Activated CD4-positive, alpha-beta T cell treated with anti-CD3 and anti-CD28 coated beads, Interleukin-2, amount 10 ng/mL, durations not matched to agents 7 days and 5 days (primary cell): Measurements from ENCODE around the gene HES4. TPM values are rescaled to one million over a fixed set of nuclear protein-coding genes. Genes with fewer than 3 reads are reported as not detected.

ENCODE experiments used
- CTCF ChIA-PET: fragments of 350-600 bp; sonication (Branson Sonifier 250); formaldehyde crosslinking; loops from one replicate; lab custom pipeline; 2021; ENCODE audit warnings: antibody characterized with exemption; lab: Charles Lee
- POLR2A ChIA-PET: fragments of 350-600 bp; sonication (Branson Sonifier 250); formaldehyde crosslinking; loops from one replicate; lab custom pipeline; 2021; ENCODE audit warnings: antibody characterized with exemption; lab: Charles Lee
- DNase-seq: peaks from one replicate; pipeline ENCODE4 v3.0.0-alpha.2; 2020
- H3K27ac Mint-ChIP-seq: one replicate; pipeline ENCODE4 v1.8.0; 2021; ENCODE audit warnings: mild to moderate bottlenecking, moderate library complexity, mixed read lengths
- H3K27me3 Mint-ChIP-seq: one replicate; pipeline ENCODE4 v1.8.0; 2021; ENCODE audit warnings: mixed read lengths
- H3K36me3 Mint-ChIP-seq: one replicate; pipeline ENCODE4 v1.8.0; 2021; ENCODE audit warnings: low read depth, mixed read lengths
- H3K4me1 Mint-ChIP-seq: one replicate; pipeline ENCODE4 v1.8.0; 2021; ENCODE audit warnings: mixed read lengths
- H3K4me3 Mint-ChIP-seq: one replicate; pipeline ENCODE4 v1.8.0; 2021; ENCODE audit warnings: mild to moderate bottlenecking, moderate library complexity, mixed read lengths
- H3K9me3 Mint-ChIP-seq: one replicate; pipeline ENCODE4 v1.8.0; 2021; ENCODE audit warnings: mixed read lengths
- total RNA-seq, 2 experiments: library from RNA; stranded (reverse); gene quantifications; one replicate each; pipeline ENCODE4 v1.2.3, GENCODE V29; 2021

The HES4 gene
- total RNA-seq, 2 experiments from 2014 or later, result 0.42 to 0.46 TPM

GRCh38 chr1:960363-961131 lies 39.4 kb downstream of the HES4 start, which contains the start of gene KLHL17:
KLHL17 (plus strand) TSS chr1:960584; CDS start chr1:960694, 110 bp downstream.
- Mint-ChIP-seq H3K27ac (peak within 1 kb of the TSS; percentile 82), H3K27me3 (no peaks in the 10 kb centered on the region), H3K4me3 (peak within 1 kb of the TSS; percentile 95), H3K4me1 (peaks cover 26% of the 10 kb centered on the region), H3K9me3 (no peaks in the 10 kb centered on the region), H3K36me3 (peaks cover 3% of the 10 kb centered on the region)
- CTCF ChIA-PET, result no interaction called here
- peak; percentile 78 for DNase-seq
- POLR2A ChIA-PET, result no interaction called here

- peaks cover 25% of the 10 kb centered on the region for H3K4me1 Mint-ChIP-seq
- no peaks in the 10 kb centered on the region for H3K27me3 Mint-ChIP-seq
- CTCF ChIA-PET, result interaction anchor here (1.2 to 1.5 kb wide), 2 partner anchors 16 to 332 kb away, joined by 3 to 4 read pairs; no protein-coding TSS in a partner anchor
- H3K9me3 Mint-ChIP-seq, result no peaks in the 10 kb centered on the region
- POLR2A ChIA-PET, result no interaction called here
- H3K36me3 Mint-ChIP-seq, result peaks cover 9% of the 10 kb centered on the region
- peak overlapping the region; percentile 95 for H3K4me3 Mint-ChIP-seq
- no peak for DNase-seq
- H3K27ac Mint-ChIP-seq, result peak overlapping the region; percentile 82
These were observed 40.0 kb downstream of the HES4 start for GRCh38 chr1:959731-960362.

GRCh38 chr1:958823-959730 lies 40.8 kb downstream of the HES4 start, which contains the start of gene NOC2L:
NOC2L (minus strand) TSS chr1:959256; CDS start chr1:959240, 16 bp downstream.
- no peaks in the 10 kb centered on the region for H3K27me3 Mint-ChIP-seq
- peaks cover 25% of the 10 kb centered on the region for H3K4me1 Mint-ChIP-seq
- DNase-seq, result peak; percentile 94
- ChIA-PET CTCF (interaction anchor here (0.5 to 1.5 kb wide), 4 partner anchors 15 to 333 kb away, joined by 3 to 4 read pairs (median 4); no protein-coding TSS in a partner anchor), POLR2A (no interaction called here)
- no peaks in the 10 kb centered on the region for H3K9me3 Mint-ChIP-seq
- H3K36me3 Mint-ChIP-seq, result peaks cover 14% of the 10 kb centered on the region
- peak within 1 kb of the TSS; percentile 90 for H3K27ac Mint-ChIP-seq
- H3K4me3 Mint-ChIP-seq, result peak within 1 kb of the TSS; percentile 95

- no peaks in the 10 kb centered on the region for H3K9me3 Mint-ChIP-seq
- peaks cover 20% of the 10 kb centered on the region for H3K4me1 Mint-ChIP-seq
- no peaks in the 10 kb centered on the region for H3K27me3 Mint-ChIP-seq
- peaks cover 16% of the 10 kb centered on the region for H3K36me3 Mint-ChIP-seq
- no peak for DNase-seq
- no peak overlapping the region for H3K27ac Mint-ChIP-seq
- ChIA-PET POLR2A (no interaction called here), CTCF (interaction anchor here (1.3 to 1.7 kb wide), 3 partner anchors 28 to 67 kb away, joined by 3 to 4 read pairs (median 3); no protein-coding TSS in a partner anchor)
- H3K4me3 Mint-ChIP-seq, result no peak overlapping the region
These were observed 43.3 kb downstream of the HES4 start for GRCh38 chr1:956636-957035.

- no peak overlapping the region for H3K27ac Mint-ChIP-seq
- DNase-seq, result no peak
- H3K36me3 Mint-ChIP-seq, result peaks cover 26% of the 10 kb centered on the region
- CTCF ChIA-PET, result interaction anchor here (1.6 kb wide), 1 partner anchor 51 kb away, joined by 4 read pairs; no protein-coding TSS in a partner anchor
- H3K4me3 Mint-ChIP-seq, result no peak overlapping the region
- H3K9me3 Mint-ChIP-seq, result no peaks in the 10 kb centered on the region
- POLR2A ChIA-PET, result no interaction called here
- peaks cover 18% of the 10 kb centered on the region for H3K4me1 Mint-ChIP-seq
- H3K27me3 Mint-ChIP-seq, result no peaks in the 10 kb centered on the region
These were observed 44.4 kb downstream of the HES4 start for GRCh38 chr1:955474-955873.

- DNase-seq, result no peak
- ChIA-PET POLR2A (no interaction called here), CTCF (interaction anchor here (1.6 kb wide), 1 partner anchor 50 kb away, joined by 4 read pairs; no protein-coding TSS in a partner anchor)
- no peak overlapping the region for H3K27ac Mint-ChIP-seq
- H3K9me3 Mint-ChIP-seq, result no peaks in the 10 kb centered on the region
- H3K27me3 Mint-ChIP-seq, result no peaks in the 10 kb centered on the region
- peaks cover 32% of the 10 kb centered on the region for H3K36me3 Mint-ChIP-seq
- peaks cover 14% of the 10 kb centered on the region for H3K4me1 Mint-ChIP-seq
- H3K4me3 Mint-ChIP-seq, result no peak overlapping the region
These were observed 45.0 kb downstream of the HES4 start for GRCh38 chr1:954927-955326.

GRCh38 chr1:953524-954320 lies 46.2 kb downstream of the HES4 start:
- peaks cover 40% of the 10 kb centered on the region for H3K36me3 Mint-ChIP-seq
- ChIA-PET POLR2A (no interaction called here), CTCF (no interaction called here)
- peaks cover 14% of the 10 kb centered on the region for H3K4me1 Mint-ChIP-seq
- H3K27me3 Mint-ChIP-seq, result no peaks in the 10 kb centered on the region
- no peak for DNase-seq
- H3K27ac Mint-ChIP-seq, result no peak overlapping the region
- H3K4me3 Mint-ChIP-seq, result no peak overlapping the region
- no peaks in the 10 kb centered on the region for H3K9me3 Mint-ChIP-seq

- H3K4me3 Mint-ChIP-seq, result no peak overlapping the region
- peaks cover 42% of the 10 kb centered on the region for H3K36me3 Mint-ChIP-seq
- no peak for DNase-seq
- H3K4me1 Mint-ChIP-seq, result peaks cover 4% of the 10 kb centered on the region
- H3K27ac Mint-ChIP-seq, result no peak overlapping the region
- H3K9me3 Mint-ChIP-seq, result no peaks in the 10 kb centered on the region
- ChIA-PET POLR2A (no interaction called here), CTCF (interaction anchor here (1.1 kb wide), 1 partner anchor 46 kb away, joined by 3 read pairs; no protein-coding TSS in a partner anchor)
- H3K27me3 Mint-ChIP-seq, result no peaks in the 10 kb centered on the region
These were observed 47.3 kb downstream of the HES4 start for GRCh38 chr1:952603-953002.

- Mint-ChIP-seq H3K9me3 (no peaks in the 10 kb centered on the region), H3K36me3 (peaks cover 44% of the 10 kb centered on the region), H3K27ac (no peak overlapping the region), H3K4me3 (no peak overlapping the region), H3K27me3 (no peaks in the 10 kb centered on the region), H3K4me1 (peaks cover under 1% of the 10 kb centered on the region)
- DNase-seq, result no peak
- ChIA-PET CTCF (interaction anchor here (1.1 kb wide), 1 partner anchor 46 kb away, joined by 3 read pairs; no protein-coding TSS in a partner anchor), POLR2A (no interaction called here)
These were observed 47.7 kb downstream of the HES4 start for GRCh38 chr1:952201-952600.

GRCh38 chr1:951364-951763 lies 48.5 kb downstream of the HES4 start:
- no peak for DNase-seq
- Mint-ChIP-seq H3K27ac (no peak overlapping the region), H3K36me3 (peaks cover 47% of the 10 kb centered on the region), H3K27me3 (no peaks in the 10 kb centered on the region), H3K9me3 (no peaks in the 10 kb centered on the region), H3K4me3 (no peak overlapping the region), H3K4me1 (no peaks in the 10 kb centered on the region)
- CTCF ChIA-PET, result no interaction called here
- POLR2A ChIA-PET, result no interaction called here

- peaks cover 1% of the 10 kb centered on the region for H3K4me1 Mint-ChIP-seq
- ChIA-PET CTCF (no interaction called here), POLR2A (no interaction called here)
- peaks cover 47% of the 10 kb centered on the region for H3K36me3 Mint-ChIP-seq
- DNase-seq, result no peak
- no peak overlapping the region for H3K4me3 Mint-ChIP-seq
- H3K9me3 Mint-ChIP-seq, result no peaks in the 10 kb centered on the region
- H3K27me3 Mint-ChIP-seq, result no peaks in the 10 kb centered on the region
- H3K27ac Mint-ChIP-seq, result no peak overlapping the region
These were observed 49.0 kb downstream of the HES4 start for GRCh38 chr1:950881-951280.
